GM15510 (cell line): ENCODE data around the gene RBBP6.

Experiments
- POLR2A ChIP-seq: IDR thresholded peaks from 3 replicates; pipeline ENCODE4 v1.6.1; 2011; ENCODE audit warnings: borderline replicate concordance; ENCODE audit not compliant: insufficient read length; ENCODE audit errors: extremely low read depth

The RBBP6 gene

GRCh38 chr16:24539850-24540601, 660 bp downstream of the RBBP6 start:
- no peak for TF ChIP-seq POLR2A

- no peak for TF ChIP-seq POLR2A
These were observed 1.3 kb downstream of the RBBP6 start for GRCh38 chr16:24540602-24541210.

- no peak for TF ChIP-seq POLR2A
These were observed 2.0 kb downstream of the RBBP6 start for GRCh38 chr16:24541233-24541933.

- no peak for TF ChIP-seq POLR2A
These were observed 4.6 kb downstream of the RBBP6 start for GRCh38 chr16:24543949-24544348.

- TF ChIP-seq POLR2A, result no peak
These were observed 5.3 kb downstream of the RBBP6 start for GRCh38 chr16:24544640-24545039.

GRCh38 chr16:24550295-24550694, 10.9 kb downstream of the RBBP6 start:
- no peak for TF ChIP-seq POLR2A

GRCh38 chr16:24552705-24553246, 13.4 kb downstream of the RBBP6 start:
- TF ChIP-seq POLR2A, result no peak

- no peak for TF ChIP-seq POLR2A
These were observed 14.6 kb downstream of the RBBP6 start for GRCh38 chr16:24553983-24554382.

- no peak for TF ChIP-seq POLR2A
These were observed 16.0 kb downstream of the RBBP6 start for GRCh38 chr16:24555346-24555872.

GRCh38 chr16:24562811-24563210, 23.4 kb downstream of the RBBP6 start:
- no peak for TF ChIP-seq POLR2A

- TF ChIP-seq POLR2A, result no peak
These were observed 29.0 kb downstream of the RBBP6 start for GRCh38 chr16:24568392-24568791.

GRCh38 chr16:24571096-24571495, 31.7 kb downstream of the RBBP6 start:
- no peak for TF ChIP-seq POLR2A

GRCh38 chr16:24572069-24572468, 32.7 kb downstream of the RBBP6 start:
- TF ChIP-seq POLR2A, result no peak

GRCh38 chr16:24573141-24573540, 33.8 kb downstream of the RBBP6 start:
- TF ChIP-seq POLR2A, result no peak

GRCh38 chr16:24577167-24577566, 37.8 kb downstream of the RBBP6 start:
- TF ChIP-seq POLR2A, result no peak
